Ascending aorta (tissue), 2 donors: ENCODE data around the gene LAIR2. TPM values are rescaled to one million over a fixed set of nuclear protein-coding genes. Genes with fewer than 3 reads are reported as not detected.
"Not testable (repeated sequence)": the region's sequence is repeated elsewhere in the genome, so short reads cannot be mapped to it uniquely, and the experiment has no call there.

Experiments
- DNase-seq, 2 donors: peaks; one replicate each; pipeline ENCODE4 v3.0.0-alpha.2; 2019; ENCODE audit warnings: low spot score in 2 of 2
- H3K27ac ChIP-seq, 2 donors: fragments of 200-600 bp; sonication (generic); one replicate each; pipeline ENCODE4 v1.5.1; 2016 to 2017; ENCODE audit warnings: mild to moderate bottlenecking in 1 of 2
- H3K27me3 ChIP-seq: fragments of 200-600 bp; sonication (generic); one replicate; pipeline ENCODE4 v1.5.1; 2017
- H3K36me3 ChIP-seq, 2 donors: fragments of 200-600 bp; sonication (generic); one replicate each; pipeline ENCODE4 v1.5.1; 2016
- H3K4me1 ChIP-seq, 2 donors: fragments of 200-600 bp; sonication (generic); one replicate each; pipeline ENCODE4 v1.5.1; 2016 to 2017; ENCODE audit warnings: mild to moderate bottlenecking in 1 of 2
- H3K4me3 ChIP-seq, 2 donors: fragments of 200-600 bp; sonication (generic); one replicate each; pipeline ENCODE4 v1.5.1; 2016 to 2017; ENCODE audit warnings: mild to moderate bottlenecking in 1 of 2
- H3K9me3 ChIP-seq, 2 donors: fragments of 200-600 bp; sonication (generic); one replicate each; pipeline ENCODE4 v1.5.1; 2016
- CTCF ChIP-seq, 3 experiments: fragments of 200-600 bp in 2 of 3; fragments of 450-650 bp in 1 of 3; sonication (generic) in 2 of 3; IDR thresholded peaks; one replicate each; pipeline ENCODE4 v1.5.1; 2016 to 2019; ENCODE audit warnings: antibody characterized with exemption in 3 of 3, mild to moderate bottlenecking in 1 of 3, moderate library complexity in 1 of 3
- intact Hi-C: fragments of 100-400 bp; cut with DNase I; formaldehyde crosslinking; loops from one replicate; pipeline ENCODE4 v1.15.1; 2023
- total RNA-seq: library from RNA; depleted of rRNA; stranded (reverse); fragments of >200 nt; gene quantifications from one replicate; pipeline ENCODE4 v1.1.0, GENCODE V29; 2016

LAIR2 gene
- total RNA-seq, 1 donor from 2014 or later: not detected

- Histone ChIP-seq H3K27ac (no peak overlapping the region), H3K27me3 (no peaks in the 10 kb centered on the region), H3K9me3 (no peaks in the 10 kb centered on the region), H3K36me3 (no peaks in the 10 kb centered on the region), H3K4me3 (no peak overlapping the region), H3K4me1 (no peaks in the 10 kb centered on the region)
- intact Hi-C loops: no loop called here
- no peak for TF ChIP-seq CTCF (IDR thresholded peaks at IDR 0.05)
- DNase-seq: no peak
Observed at GRCh38 chr19:54493967-54494585, 8.6 kb upstream of the LAIR2 start.

- H3K36me3 ChIP-seq, H3K9me3 ChIP-seq, H3K4me1 ChIP-seq, H3K27ac ChIP-seq, DNase-seq, H3K27me3 ChIP-seq, intact Hi-C loops, H3K4me3 ChIP-seq: not testable (repeated sequence)
Observed at GRCh38 chr19:54495284-54495683, 7.3 kb upstream of the LAIR2 start.

- H3K27me3 ChIP-seq, H3K27ac ChIP-seq, H3K4me1 ChIP-seq, H3K36me3 ChIP-seq, H3K4me3 ChIP-seq, H3K9me3 ChIP-seq, intact Hi-C loops, DNase-seq: not testable (repeated sequence)
Observed at GRCh38 chr19:54497747-54498450, 4.7 kb upstream of the LAIR2 start.

- H3K4me3 ChIP-seq, H3K9me3 ChIP-seq, H3K36me3 ChIP-seq, H3K4me1 ChIP-seq, H3K27me3 ChIP-seq, H3K27ac ChIP-seq, DNase-seq, intact Hi-C loops: not testable (repeated sequence)
Observed at GRCh38 chr19:54498451-54498772, 4.2 kb upstream of the LAIR2 start.

GRCh38 chr19:54505542-54505941 is 2.9 kb downstream of the LAIR2 start:
- H3K27me3 ChIP-seq, DNase-seq, H3K4me1 ChIP-seq, H3K9me3 ChIP-seq, H3K4me3 ChIP-seq, H3K36me3 ChIP-seq, H3K27ac ChIP-seq, intact Hi-C loops: not testable (repeated sequence)

- TF ChIP-seq CTCF (IDR thresholded peaks at IDR 0.05): no peak
- DNase-seq: no peak
- Histone ChIP-seq H3K27ac (no peak overlapping the region), H3K4me3 (no peak overlapping the region), H3K36me3 (no peaks in the 10 kb centered on the region), H3K27me3 (no peaks in the 10 kb centered on the region), H3K9me3 (no peaks in the 10 kb centered on the region), H3K4me1 (no peaks in the 10 kb centered on the region)
- intact Hi-C loops: no loop called here
Observed at GRCh38 chr19:54506079-54506478, 3.4 kb downstream of the LAIR2 start.

GRCh38 chr19:54507038-54507717 is 4.5 kb downstream of the LAIR2 start:
- H3K4me1 ChIP-seq, DNase-seq, H3K27me3 ChIP-seq, H3K36me3 ChIP-seq, intact Hi-C loops, H3K9me3 ChIP-seq, H3K4me3 ChIP-seq, H3K27ac ChIP-seq: not testable (repeated sequence)

- H3K4me3 ChIP-seq: no peak overlapping the region
- H3K9me3 ChIP-seq: no peaks in the 10 kb centered on the region
- H3K4me1 ChIP-seq: no peaks in the 10 kb centered on the region
- no peaks in the 10 kb centered on the region for H3K27me3 ChIP-seq
- no peaks in the 10 kb centered on the region for H3K36me3 ChIP-seq
- no peak overlapping the region for H3K27ac ChIP-seq
- no peak for TF ChIP-seq CTCF (IDR thresholded peaks at IDR 0.05)
- intact Hi-C loops: no loop called here
- no peak for DNase-seq
Observed at GRCh38 chr19:54507824-54508223, 5.2 kb downstream of the LAIR2 start.

- H3K27ac ChIP-seq, H3K4me3 ChIP-seq, H3K9me3 ChIP-seq, H3K27me3 ChIP-seq, H3K4me1 ChIP-seq, H3K36me3 ChIP-seq, DNase-seq, intact Hi-C loops: not testable (repeated sequence)
Observed at GRCh38 chr19:54508487-54508886, 5.9 kb downstream of the LAIR2 start.

GRCh38 chr19:54509200-54509940 is 6.7 kb downstream of the LAIR2 start:
- H3K4me3 ChIP-seq, H3K9me3 ChIP-seq, H3K27ac ChIP-seq, H3K36me3 ChIP-seq, intact Hi-C loops, DNase-seq, H3K27me3 ChIP-seq, H3K4me1 ChIP-seq: not testable (repeated sequence)
